CD4-positive, alpha-beta T cell treated with Interleukin-15 for 4 hours (primary cell): ENCODE data around the gene TSC1.

Source experiments
- DNase-seq: peaks from one replicate; pipeline ENCODE4 v3.0.0-alpha.2; 2020; ENCODE audit warnings: low spot score

The TSC1 gene

GRCh38 chr9:132937463-132937901, 6.9 kb downstream of the TSC1 start:
- no peak for DNase-seq

GRCh38 chr9:132935026-132935425, 9.4 kb downstream of the TSC1 start:
- DNase-seq = no peak

- DNase-seq = no peak
Observed at GRCh38 chr9:132931178-132931735, 13.2 kb downstream of the TSC1 start.

- DNase-seq = no peak
Observed at GRCh38 chr9:132927704-132928103, 16.7 kb downstream of the TSC1 start.

GRCh38 chr9:132923346-132923902, 21.0 kb downstream of the TSC1 start:
- no peak for DNase-seq

- no peak for DNase-seq
Observed at GRCh38 chr9:132919614-132920268, 24.7 kb downstream of the TSC1 start.

GRCh38 chr9:132914924-132915323, 29.5 kb downstream of the TSC1 start:
- no peak for DNase-seq

- DNase-seq = no peak
Observed at GRCh38 chr9:132912131-132912530, 32.3 kb downstream of the TSC1 start.

- no peak for DNase-seq
Observed at GRCh38 chr9:132910376-132910775, 34.0 kb downstream of the TSC1 start.

- DNase-seq = no peak
Observed at GRCh38 chr9:132909311-132909710, 35.1 kb downstream of the TSC1 start.

GRCh38 chr9:132908635-132909034, 35.8 kb downstream of the TSC1 start:
- DNase-seq = peak; percentile 33

- DNase-seq = no peak
Observed at GRCh38 chr9:132905726-132906125, 38.7 kb downstream of the TSC1 start.

- DNase-seq = no peak
Observed at GRCh38 chr9:132903574-132904492, 40.6 kb downstream of the TSC1 start.

- DNase-seq = peak; percentile 77
Observed at GRCh38 chr9:132901858-132902831, 42.3 kb downstream of the TSC1 start.

- DNase-seq = no peak
Observed at GRCh38 chr9:132898051-132898450, 46.4 kb downstream of the TSC1 start.

- DNase-seq = no peak
Observed at GRCh38 chr9:132896906-132897305, 47.5 kb downstream of the TSC1 start.

- no peak for DNase-seq
Observed at GRCh38 chr9:132896264-132896663, 48.2 kb downstream of the TSC1 start.

- no peak for DNase-seq
Observed at GRCh38 chr9:132894862-132895835, 49.3 kb downstream of the TSC1 start.

- no peak for DNase-seq
Observed at GRCh38 chr9:132894346-132894745, 50.1 kb downstream of the TSC1 start.

GRCh38 chr9:132892400-132892799, 52.0 kb downstream of the TSC1 start:
- DNase-seq = no peak
